NT2/D1 (cell line): Measurements from ENCODE around the gene ITSN1.

Experiments
- DNase-seq: peaks from one replicate; pipeline ENCODE4 v3.0.0-alpha.2; 2011; ENCODE audit warnings: low read depth, low spot score
- H3K27me3 ChIP-seq: 2 replicates; pipeline ENCODE4 v1.6.0; 2011; ENCODE audit warnings: mild to moderate bottlenecking; ENCODE audit not compliant: insufficient read length, insufficient read depth
- H3K36me3 ChIP-seq: 2 replicates; pipeline ENCODE4 v1.6.1; 2011; ENCODE audit warnings: mild to moderate bottlenecking, low read length, mixed read lengths; ENCODE audit not compliant: insufficient read depth, insufficient read length
- H3K4me1 ChIP-seq: 2 replicates; pipeline ENCODE4 v1.5.1; 2011; ENCODE audit not compliant: insufficient read depth, insufficient read length
- H3K4me3 ChIP-seq: 2 replicates; pipeline ENCODE4 v1.5.1; 2011; ENCODE audit warnings: low read depth; ENCODE audit not compliant: insufficient read length
- H3K9ac ChIP-seq: 2 replicates; pipeline ENCODE4 v1.6.0; 2011; ENCODE audit warnings: low read depth; ENCODE audit not compliant: insufficient read length
- H3K9me3 ChIP-seq: 2 replicates; pipeline ENCODE4 v1.5.1; 2011; ENCODE audit warnings: mild to moderate bottlenecking, low read length; ENCODE audit not compliant: insufficient read depth
- SUZ12 ChIP-seq: IDR thresholded peaks from 2 replicates; pipeline ENCODE4 v1.6.1; 2011; ENCODE audit not compliant: insufficient read length, insufficient read depth; ENCODE audit errors: extremely low read depth
- YY1 ChIP-seq: IDR thresholded peaks from 2 replicates; pipeline ENCODE4 v1.6.1; 2011; ENCODE audit not compliant: insufficient read length, insufficient read depth
- ZNF274 ChIP-seq: IDR thresholded peaks from 2 replicates; pipeline ENCODE4 v1.6.1; 2011; ENCODE audit warnings: mild to moderate bottlenecking, low read depth, low read length

The ITSN1 gene

DNA sequence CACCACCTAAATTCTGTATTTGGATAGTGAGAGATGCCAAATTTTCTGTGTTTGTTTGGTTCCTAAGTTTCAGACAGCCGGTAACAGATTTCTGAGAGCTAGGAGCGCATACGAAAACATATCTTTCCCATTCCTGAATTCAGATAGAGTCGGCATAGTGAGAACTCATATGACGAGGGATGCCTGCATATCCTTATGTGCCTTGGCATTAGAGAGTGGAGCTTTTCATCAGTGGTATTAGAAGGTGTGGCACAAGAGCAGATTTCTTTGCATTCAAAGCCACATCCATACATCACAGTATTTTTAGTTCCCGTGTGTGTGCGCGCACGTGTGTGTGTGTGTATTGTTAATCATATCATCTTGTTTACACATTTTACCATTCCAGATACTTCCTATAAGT, 187.5 kb downstream of the ITSN1 start:
- DNase-seq, result no peak
- H3K36me3 ChIP-seq, result peaks cover 77% of the 10 kb centered on the region
- no peaks in the 10 kb centered on the region for H3K4me1 ChIP-seq
- peaks cover 24% of the 10 kb centered on the region for H3K9me3 ChIP-seq
- H3K9ac ChIP-seq, result no peak overlapping the region
- H3K27me3 ChIP-seq, result no peaks in the 10 kb centered on the region
- TF ChIP-seq SUZ12 (no peak), YY1 (no peak), ZNF274 (peak; percentile 56; the same call in 1 of the 2 replicates)
- H3K4me3 ChIP-seq, result no peak overlapping the region

DNA sequence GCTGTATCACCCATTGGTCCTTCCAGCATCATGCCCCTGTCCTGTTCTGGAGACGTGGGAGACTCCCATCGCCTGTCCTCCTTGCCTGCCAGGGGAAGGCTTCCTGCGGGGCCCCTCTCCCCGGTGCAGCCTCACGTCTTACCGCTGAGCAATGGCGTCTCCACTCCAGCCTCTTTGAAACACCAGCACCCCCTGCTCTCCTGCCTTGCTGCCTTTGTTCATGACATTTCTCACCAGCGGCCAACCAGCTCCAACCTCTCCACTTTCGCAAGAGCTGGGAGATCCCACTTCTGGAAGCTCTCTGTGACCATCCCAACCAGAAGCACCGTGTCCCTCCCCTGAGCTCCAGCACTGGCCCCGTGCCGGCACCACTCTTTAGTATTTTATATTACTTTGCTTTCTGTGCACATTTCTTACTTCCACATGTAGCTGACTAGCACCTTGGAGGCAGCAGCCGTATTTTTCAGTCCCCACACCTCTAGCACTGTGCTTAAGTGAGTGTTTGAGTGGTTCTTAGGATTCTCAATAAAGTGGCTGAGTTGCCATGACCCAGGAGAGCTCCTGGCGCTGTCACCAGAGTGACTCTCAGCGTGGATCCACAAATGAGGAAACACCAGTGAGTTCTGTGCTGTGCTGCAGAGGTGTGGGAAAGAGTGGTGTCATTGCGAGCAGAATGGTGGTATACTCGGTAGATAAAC, 189.8 kb downstream of the ITSN1 start:
- no peak overlapping the region for H3K4me3 ChIP-seq
- TF ChIP-seq ZNF274 (no peak), SUZ12 (no peak), YY1 (no peak)
- peaks cover 24% of the 10 kb centered on the region for H3K9me3 ChIP-seq
- no peak for DNase-seq
- no peaks in the 10 kb centered on the region for H3K4me1 ChIP-seq
- no peaks in the 10 kb centered on the region for H3K27me3 ChIP-seq
- peaks cover 85% of the 10 kb centered on the region for H3K36me3 ChIP-seq
- no peak overlapping the region for H3K9ac ChIP-seq

DNA sequence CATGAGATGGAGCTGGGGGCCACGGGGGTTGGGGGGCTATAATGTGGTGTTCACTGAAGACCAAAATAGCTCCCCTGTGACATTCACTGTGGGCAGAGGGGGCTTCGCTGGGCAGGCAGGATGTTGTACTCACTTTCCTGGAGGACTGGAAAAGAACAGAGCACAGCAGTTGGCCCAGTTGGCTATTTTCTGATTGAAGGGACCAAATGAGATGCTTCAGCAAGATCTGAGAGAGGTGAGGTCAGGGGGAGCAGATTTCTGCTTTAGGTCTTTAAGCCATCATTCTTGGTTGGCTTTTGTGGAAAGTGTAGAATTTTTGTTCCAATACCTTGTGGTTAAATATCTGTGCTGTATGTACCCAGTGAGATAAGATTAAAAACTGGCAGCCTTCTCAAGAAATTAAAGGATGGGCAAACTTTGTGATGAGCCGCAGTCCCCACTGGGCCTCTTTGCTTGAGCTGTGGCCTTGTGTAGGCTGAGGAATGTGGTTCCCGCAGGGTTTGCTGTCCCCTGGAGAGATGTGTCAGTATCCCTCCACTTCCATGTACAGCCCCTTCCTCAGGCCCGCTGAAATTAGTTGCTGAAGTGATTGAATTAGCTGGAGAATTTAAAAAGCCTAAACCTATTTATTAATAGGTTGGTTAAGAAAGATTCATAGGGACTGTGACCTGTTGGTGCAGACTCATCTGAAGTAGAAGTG, 192.7 kb downstream of the ITSN1 start:
- Histone ChIP-seq H3K4me1 (no peaks in the 10 kb centered on the region), H3K36me3 (peaks cover 87% of the 10 kb centered on the region), H3K9me3 (peaks cover 2% of the 10 kb centered on the region; the same call in 1 of the 2 replicates), H3K27me3 (no peaks in the 10 kb centered on the region), H3K4me3 (no peak overlapping the region), H3K9ac (no peak overlapping the region)
- no peak for DNase-seq
- TF ChIP-seq YY1 (no peak), SUZ12 (no peak), ZNF274 (no peak)

DNA sequence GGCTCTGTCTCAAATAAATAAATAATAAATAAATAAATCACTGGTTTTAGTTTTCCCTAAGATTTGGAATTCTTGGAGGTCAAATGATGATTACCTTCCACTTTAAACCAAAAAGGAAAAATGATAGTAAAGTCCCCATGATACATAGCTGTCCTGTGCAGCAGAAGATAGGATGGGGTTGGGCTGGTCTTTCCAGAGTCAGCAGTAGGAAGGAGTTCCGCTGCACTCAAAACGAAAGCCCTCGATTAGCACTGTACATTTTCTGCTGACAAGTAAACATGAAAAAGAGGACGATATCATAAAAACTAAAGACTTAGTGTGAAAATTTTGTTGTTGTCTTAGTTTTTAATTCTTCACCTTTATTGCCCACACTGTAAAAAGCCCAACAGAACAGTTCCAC, 193.6 kb downstream of the ITSN1 start:
- no peak overlapping the region for H3K4me3 ChIP-seq
- no peak for DNase-seq
- H3K36me3 ChIP-seq, result peaks cover 80% of the 10 kb centered on the region
- no peak overlapping the region for H3K9ac ChIP-seq
- TF ChIP-seq ZNF274 (no peak), YY1 (no peak), SUZ12 (no peak)
- H3K9me3 ChIP-seq, result no peaks in the 10 kb centered on the region
- H3K27me3 ChIP-seq, result no peaks in the 10 kb centered on the region
- no peaks in the 10 kb centered on the region for H3K4me1 ChIP-seq

DNA sequence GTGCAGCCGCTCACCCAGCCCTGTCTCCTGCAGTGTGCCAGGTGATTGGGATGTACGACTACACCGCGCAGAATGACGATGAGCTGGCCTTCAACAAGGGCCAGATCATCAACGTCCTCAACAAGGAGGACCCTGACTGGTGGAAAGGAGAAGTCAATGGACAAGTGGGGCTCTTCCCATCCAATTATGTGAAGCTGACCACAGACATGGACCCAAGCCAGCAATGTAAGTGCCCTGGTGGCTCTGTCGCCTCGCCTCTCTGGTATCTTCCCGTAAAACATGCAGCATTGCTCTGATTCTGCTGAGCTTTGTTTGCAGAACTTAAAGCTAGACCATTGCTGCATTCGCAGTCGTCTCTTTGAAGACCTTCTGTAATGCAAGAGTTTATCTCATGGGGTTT, 194.1 kb downstream of the ITSN1 start:
- Histone ChIP-seq H3K9ac (no peak overlapping the region), H3K27me3 (no peaks in the 10 kb centered on the region), H3K9me3 (no peaks in the 10 kb centered on the region), H3K4me3 (no peak overlapping the region), H3K4me1 (no peaks in the 10 kb centered on the region), H3K36me3 (peaks cover 75% of the 10 kb centered on the region)
- DNase-seq, result no peak
- no peak for TF ChIP-seq SUZ12
- TF ChIP-seq YY1, result no peak
- TF ChIP-seq ZNF274, result no peak

DNA sequence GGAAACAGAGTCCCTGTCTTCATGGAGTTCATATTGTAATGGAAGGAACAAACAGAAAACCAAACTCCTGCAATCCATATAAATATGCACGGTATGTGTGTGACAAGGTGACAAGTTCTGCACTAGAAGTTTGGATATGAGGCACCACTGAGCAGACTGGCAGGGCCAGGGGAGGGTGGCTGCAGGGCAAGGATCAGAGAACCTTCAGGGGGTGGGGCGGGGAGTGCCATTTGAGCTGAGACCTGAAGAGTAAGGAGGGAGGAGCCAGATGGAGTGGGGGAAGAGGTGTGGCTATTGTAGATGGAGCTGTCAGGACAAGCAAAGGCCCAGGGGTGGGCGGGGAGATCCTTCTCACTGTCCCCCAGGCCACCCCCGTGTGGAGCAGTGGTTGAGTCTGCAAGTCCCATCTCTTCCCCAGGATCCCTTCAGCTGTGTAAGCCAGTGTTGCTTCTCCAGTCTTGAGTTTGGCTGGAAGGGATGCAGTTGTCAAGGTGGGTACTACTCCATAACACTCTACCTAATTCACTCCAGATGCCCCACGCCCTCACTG, 196.9 kb downstream of the ITSN1 start:
- Histone ChIP-seq H3K36me3 (peaks cover 51% of the 10 kb centered on the region), H3K27me3 (no peaks in the 10 kb centered on the region), H3K4me3 (no peak overlapping the region), H3K9ac (no peak overlapping the region), H3K9me3 (no peaks in the 10 kb centered on the region), H3K4me1 (no peaks in the 10 kb centered on the region)
- DNase-seq, result no peak
- TF ChIP-seq YY1 (no peak), SUZ12 (no peak), ZNF274 (no peak)

DNA sequence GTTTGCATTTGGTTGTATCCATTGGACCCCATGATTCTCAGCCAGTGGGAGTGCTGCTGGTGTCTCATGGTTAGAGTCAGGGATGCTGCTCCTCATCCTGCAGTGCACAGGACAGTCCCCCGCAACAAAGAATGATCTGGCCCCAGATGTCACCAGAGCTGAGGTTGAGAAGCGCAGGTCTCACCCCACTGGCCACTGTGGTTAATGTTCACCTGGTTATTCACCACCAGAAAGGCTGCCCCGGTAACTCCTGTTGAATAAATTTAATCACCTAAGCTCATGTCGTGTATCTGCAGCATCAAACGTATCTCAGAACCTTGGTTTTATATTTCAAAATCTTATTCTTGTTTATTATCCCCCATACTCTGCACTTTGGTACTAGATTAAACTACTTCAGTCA, 197.5 kb downstream of the ITSN1 start:
- DNase-seq, result no peak
- H3K27me3 ChIP-seq, result no peaks in the 10 kb centered on the region
- no peak for TF ChIP-seq SUZ12
- peaks cover 45% of the 10 kb centered on the region for H3K36me3 ChIP-seq
- H3K4me3 ChIP-seq, result no peak overlapping the region
- H3K4me1 ChIP-seq, result peaks cover under 1% of the 10 kb centered on the region
- H3K9ac ChIP-seq, result no peak overlapping the region
- no peaks in the 10 kb centered on the region for H3K9me3 ChIP-seq
